ENCODE measurements around the gene FAM47E.

Gene FAM47E, protein sequence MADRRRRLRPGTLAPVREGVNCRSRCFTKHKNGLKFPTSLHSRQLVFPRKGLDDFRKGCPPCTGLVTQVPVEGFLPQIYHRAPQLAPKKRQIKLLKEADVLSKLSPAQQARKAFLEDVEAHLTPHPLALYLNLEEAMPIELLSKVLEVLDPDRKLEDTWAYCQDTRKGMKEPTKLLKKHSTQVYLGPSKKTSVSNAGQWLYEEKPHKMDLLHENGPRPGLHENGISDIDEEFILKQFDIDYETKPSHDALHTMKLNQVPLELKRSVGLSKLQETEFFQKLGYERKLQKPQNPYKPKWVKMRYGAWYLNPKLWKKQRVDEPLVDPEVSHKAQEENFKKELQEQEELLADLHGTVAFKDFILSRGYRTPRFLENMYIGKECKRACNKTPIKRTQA

DNA sequence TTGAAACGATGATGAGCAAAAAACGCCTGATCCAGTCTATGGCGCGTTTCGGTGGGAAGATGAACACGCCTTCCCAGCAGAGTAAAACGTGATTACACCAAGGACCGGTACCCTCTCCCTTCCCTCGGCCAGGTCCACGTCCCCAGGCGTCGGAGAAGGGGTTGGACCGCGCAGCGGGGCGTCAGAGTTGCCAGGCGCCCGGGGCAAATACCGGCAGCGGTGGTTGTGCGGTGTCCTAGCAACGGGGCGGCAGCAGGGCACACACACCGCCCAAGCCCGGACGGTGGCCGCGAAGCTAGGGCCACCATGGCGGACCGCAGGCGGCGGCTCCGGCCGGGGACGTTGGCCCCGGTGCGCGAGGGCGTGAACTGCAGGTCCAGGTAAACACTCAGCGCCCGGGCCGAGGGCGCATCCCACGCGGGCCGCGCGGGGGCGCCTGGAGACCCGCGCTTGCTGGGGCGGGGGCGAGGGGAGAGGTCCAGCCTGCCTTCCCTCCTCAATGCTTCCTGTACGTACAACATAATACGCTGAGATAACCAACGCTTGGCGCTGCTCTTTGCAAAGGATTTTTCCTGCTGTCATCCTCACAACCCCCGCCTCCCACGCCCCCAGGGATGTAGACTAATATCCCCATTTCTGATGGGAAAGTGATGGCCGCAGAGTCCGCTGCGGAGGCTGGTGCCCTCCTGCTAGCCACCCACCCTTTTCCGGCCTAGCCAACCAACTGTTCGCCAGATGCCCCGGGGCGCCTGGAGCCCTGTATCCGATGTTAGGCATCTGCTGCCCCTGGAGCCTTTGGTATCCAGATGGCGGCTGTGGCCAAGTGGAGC is at the start of gene FAM47E:
FAM47E (plus strand) TSS at position 281 of the 830 bp plus-strand sequence; CDS start at position 307, 26 bp downstream.
- peak; percentile 81 for DNase-seq

DNA sequence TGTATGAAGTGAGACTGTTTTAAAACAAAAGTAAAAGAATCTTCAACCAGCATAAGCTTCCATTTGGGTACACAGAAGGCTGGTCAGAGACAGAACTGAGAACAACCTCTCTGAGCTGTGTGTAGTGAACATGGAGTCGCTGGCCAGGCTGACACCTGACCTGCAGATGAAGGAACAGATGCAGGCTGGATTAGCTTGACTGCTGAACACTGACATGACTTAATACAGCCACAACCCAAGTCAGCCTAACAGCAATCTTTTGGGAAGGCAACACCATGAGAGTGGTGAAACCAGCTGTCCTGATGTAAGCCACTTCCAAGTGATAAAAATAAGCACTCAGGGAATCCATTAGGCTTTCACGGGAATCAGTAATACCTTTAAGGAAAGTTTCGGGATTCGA is 48.0 kb upstream of the FAM47E start:
- no peak for DNase-seq

DNA sequence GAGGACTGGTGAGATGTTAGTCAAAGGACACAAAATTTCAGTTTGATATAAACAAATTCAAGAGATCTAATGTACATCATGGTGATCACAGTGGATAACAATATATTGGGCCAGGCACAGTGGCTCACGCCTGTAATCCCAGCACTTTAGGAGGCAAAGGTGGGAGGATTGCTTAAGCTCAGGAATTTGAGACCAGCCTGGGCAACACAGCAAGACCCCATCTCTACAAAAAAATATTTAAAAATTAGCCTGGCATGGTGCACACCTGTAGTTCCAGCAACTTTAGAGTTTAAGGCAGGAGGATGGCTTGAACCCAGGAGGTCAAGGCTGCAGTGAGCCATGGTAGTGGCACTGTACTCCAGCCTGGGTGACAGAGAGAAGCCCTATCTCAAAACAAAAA is 46.6 kb upstream of the FAM47E start:
- no peak for DNase-seq

DNA sequence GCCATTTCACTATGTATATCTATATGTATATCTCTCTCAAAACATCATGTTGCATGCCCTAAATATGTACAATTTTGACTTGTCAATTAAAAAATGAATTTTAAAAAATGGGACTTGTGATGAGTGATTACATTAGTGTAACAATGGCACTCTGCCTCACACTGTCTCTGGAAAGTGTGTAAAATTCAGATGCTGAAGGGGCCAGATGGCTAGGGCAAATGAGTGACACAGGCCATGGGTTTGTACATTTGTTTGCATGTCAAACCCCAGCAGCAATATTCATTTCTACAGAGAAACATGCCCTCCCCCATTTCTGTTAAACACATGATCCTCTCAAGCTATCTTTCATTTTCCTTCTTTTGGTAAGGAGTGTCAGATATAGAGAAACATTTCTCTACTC is 46.0 kb upstream of the FAM47E start:
- DNase-seq: no peak

DNA sequence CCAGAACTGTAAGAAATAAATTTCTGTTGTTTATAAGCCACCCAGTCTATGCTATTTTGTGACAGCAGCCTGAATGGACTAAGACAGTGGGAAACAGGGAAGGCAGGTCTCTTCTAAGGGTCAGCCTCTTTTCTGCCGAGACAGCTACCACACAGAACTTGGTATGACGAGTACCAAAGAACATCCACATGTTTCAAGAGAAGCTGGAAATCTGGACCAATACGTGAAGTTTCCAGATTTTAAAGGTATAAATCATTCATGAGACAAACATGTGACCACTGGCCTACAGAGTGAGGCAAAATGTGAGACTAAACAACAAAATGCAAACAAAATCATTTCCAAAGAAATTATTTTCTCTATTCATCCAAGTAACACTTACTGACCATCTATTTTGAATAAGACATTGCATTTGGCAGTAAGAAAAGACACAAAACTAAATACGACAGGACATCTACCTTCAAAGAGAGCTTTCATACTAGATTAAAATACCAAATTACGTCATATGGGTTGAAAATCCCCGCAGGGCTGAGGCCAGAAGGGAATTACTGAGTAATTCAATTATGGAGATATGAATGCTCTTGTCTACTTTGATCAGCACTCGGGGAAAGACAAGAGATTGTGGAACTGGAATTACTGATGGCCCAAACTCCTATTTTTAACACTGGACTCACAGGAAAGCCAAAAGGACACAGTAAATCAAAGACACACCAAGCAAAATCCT is 45.1 kb upstream of the FAM47E start:
- DNase-seq: no peak

DNA sequence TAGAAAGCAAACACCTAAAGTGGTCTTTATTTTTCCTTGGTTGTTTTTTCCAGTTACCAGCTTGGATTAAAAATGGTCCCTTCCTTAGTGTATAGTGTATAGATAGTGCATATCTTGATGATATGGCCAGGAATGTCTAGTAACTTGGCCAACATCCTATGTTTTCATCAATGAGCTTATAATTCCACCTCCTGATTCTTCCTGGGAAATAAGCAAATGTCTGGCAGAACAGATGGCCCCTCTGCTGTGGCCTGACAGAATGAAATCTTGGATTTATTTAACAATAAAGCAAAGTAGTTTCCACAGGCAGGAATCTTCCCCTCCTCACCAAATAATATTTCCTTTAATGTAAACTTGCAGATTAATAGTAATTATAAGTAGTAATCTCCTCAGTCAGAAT is 44.0 kb upstream of the FAM47E start:
- DNase-seq: no peak

DNA sequence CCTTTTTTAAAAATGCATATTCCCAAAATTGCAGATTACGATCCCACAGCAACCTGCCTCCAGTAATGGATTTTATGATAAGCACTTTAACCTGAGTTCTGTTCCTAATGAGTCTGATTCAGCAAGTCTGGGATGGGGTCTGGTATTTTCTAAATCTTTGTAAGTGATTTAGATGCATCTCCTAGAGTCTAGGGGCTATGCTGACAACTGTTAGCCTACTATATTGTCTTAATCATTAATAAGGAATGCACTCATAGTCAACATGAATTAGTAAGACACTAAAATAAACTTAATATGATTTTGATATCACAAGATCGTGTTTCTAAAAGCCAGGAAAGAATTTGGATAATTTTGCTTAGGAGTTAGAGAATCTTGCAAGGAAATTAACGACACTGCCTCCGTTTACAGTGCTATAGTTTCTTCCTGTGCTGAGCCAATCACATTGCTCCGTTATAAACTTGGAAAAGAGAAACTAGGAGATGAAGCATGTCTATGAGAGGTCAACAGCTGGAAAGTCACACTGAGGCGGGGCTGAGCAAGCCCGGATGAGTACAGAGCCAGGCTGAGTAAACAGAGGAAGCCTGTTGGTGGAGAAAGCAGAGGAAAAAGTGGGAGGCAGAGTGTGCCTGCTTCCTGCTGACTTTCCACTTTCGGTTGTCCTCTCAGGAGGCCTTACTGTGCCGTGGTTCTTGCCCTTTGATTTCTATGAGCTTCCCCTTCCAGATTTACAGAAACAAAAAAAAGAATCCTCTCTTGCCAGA is 43.3 kb upstream of the FAM47E start:
- DNase-seq: peak; percentile 26

DNA sequence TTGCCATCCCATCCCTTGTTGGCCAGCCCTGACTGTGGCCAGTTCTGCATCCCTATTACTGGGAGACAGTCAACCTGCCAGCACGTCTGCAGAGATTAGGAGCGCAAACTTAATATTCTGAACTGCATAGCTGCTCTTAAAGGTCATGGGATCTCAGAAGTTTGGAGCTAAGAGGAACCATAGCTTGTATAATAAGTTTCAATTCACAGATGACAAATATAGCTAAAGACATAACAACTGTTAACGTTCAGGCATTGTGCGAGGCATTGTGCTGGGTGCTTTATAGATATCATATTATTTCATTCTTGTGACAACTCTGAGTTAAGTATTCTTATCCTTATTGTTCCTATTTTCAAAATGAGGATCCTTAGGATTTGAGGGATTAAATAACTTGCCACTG is 41.6 kb upstream of the FAM47E start:
- DNase-seq: no peak

DNA sequence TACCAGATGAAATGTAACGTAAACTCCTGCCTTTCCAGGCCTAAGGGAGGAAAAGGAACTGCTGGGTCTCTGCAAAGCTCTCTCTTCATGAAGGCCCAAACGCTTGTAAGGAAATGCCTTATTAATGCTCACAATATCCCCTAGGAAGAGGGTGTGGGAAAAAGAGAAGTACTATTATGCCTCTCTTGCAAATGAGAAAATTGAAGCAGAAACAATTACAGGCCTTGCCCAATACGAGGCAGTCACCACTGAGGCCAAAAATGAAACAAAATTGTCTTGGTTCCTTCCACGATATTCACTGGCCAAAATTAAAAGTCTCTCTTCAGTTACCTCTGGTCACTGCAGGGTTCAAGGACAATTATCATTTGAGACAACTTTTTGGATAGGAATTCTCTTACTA is 41.1 kb upstream of the FAM47E start:
- DNase-seq: no peak

DNA sequence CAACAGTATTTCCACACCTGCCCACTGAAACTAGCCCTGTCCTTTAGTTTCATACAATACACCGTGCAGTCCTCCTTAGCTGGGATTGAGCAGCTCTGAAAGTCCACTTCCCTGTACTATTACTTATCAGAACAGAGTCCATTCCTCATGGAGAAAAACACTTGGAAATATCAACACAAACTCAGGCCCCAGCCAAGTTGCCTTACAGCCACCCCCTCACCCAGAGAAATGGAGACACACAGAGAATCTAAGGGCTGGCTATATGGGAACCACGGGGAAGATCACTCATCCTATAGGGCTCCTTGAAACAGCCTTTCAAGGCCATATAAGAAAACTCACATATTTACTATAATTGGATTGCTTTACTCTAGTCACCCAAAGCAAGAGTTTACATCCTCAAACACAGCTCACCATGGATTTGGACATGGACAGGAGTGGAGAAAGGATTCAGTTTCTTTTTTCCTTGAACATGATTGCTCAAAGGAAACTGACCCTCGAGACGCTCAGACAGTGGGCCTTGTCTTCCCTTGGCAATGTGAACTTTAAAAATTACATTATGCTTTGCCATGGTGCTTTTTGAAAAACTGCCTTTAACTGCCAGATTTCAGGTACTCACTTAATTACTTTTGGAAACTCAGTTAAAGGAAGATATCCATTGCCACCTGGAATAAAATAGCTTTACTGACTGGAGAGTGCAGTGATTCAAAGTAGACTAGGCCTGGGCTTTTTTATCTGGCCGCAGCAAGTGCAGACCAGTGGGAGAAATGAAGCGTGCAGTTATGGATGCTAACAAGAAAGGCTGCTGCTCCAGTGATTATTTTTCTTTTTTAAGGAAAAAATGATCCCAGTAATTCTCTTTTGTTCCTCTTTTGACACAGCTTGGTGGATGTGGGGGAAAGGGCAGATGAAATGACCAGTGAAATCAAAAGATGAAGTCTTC is 39.5 kb upstream of the FAM47E start:
- no peak for DNase-seq

DNA sequence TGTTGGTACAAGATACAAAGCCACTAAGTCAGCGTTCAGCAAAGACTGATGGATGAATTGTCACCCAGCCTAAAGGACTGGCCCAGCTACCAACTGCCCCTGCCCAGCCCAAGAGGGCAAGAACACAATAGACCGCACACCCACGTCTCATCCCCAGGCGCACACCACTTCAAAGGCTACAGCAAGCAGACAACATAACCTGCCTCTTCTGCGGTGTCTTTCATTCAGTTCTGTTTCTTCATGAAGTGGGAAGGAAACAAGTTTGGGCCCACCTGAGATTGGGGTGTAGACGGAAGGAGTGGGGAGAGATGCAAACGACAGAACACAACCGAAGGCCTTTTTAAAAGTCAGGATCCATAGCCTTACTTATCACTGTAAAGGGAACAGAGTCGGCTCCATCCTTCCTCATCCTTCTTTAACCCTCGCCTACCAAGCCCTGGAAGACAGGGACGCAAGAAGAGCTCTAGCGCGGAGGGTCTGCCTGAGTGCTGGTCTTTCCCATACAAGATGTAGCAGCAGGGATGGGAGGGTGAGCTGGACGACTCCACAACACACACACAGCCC is 38.6 kb upstream of the FAM47E start:
- no peak for DNase-seq

DNA sequence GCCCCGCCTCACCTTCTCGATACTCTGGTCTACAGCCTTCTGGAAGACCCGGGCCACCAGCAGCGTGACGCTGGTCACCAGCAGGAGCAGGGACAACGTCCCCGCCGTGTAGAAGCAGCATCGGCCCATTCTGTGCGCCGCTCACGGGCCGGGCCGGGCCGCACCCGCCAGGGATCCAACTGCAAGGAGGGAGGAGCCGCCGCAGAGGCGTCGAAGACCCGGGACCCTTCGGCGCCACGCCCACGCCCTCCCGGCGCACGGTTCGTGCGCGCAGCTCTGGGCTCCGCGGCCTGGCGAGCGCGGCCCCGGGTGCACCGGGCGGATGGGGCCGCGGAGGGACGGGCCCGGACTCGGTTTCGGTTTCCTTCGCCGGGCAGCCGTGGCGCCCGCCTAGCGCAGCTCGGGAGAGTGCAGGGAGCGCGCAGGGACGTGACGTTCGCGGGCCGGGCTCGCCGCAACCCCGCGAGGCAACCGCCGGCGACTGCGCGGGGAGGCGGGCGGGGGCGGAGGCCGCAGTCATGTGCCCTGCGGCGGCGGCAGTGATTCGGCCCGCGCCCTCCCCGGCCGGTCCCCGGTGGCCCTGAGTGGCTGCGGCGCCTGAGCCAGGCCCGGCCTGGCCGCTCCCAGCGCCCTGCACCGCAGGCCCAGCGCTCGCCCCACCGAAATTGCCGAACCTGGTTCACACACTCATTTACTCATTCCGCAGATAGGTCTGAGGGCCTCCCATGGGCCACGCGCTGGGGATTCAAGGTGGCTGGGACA is 37.9 kb upstream of the FAM47E start, which contains the start of gene SCARB2:
SCARB2 (minus strand) TSS at position 410 of the 762 bp plus-strand sequence; CDS start at position 129, 281 bp downstream.
- no peak for DNase-seq

DNA sequence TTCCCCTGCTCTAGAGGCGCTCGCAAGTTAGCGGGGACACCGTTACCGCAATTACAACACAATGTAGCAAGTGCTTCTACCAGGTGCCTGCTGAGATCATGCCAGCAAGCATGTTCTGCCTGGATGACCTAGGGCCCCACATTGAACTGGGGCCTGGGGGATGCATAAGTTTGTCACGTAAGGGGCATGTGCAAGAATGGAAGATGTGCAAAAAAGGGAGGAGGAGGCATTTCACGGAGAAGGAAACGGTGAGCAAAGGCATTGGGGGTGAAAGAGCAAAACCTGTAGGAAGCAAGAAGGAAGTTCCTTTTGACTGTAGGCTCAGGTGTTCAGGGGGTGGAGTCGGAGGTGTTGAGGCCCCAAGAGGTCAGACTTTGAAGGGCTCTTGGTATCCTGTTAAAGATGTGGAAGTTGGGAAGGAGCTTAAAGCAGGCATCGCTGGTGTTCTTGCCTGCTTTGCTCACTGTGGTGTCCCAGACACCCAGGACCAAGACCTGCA is 37.3 kb upstream of the FAM47E start:
- no peak for DNase-seq

DNA sequence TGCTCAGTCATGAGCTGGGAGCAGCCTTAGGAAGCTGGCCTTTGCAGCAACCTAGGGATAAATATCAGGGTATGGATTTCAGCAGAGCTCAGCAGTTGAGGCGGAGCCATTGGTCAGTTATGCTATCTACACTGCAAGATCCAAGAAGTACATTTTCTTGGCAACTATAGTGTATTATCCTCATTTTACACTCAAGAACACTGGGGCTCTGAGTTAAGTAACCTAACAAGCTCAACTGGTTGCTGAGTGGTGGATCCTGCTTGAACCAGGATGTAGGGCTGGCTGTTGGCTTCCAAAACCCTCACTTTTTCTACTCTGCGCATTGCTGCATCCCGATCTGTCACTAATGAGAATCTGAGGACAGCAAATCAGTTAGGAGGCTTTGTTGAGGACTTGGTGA is 36.4 kb upstream of the FAM47E start:
- no peak for DNase-seq

DNA sequence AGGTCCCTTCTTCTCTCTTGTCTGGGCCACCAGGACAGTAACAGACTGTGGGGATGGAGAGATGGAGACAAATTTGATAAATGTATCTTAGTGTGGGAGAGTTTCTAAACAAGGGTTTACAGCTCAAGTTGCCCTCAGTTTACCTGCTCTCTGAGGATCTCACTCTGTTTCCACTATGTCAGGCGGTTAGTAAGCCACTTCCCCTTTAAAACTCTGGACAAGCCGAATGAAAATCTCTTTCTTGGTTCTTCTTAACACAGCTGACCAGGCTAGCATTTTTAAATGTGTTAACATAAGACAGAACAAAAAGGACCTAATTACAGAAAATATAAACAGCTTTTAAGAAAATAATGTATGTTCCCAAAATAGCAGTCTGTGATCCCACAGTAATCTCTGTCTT is 35.0 kb upstream of the FAM47E start:
- DNase-seq: no peak

DNA sequence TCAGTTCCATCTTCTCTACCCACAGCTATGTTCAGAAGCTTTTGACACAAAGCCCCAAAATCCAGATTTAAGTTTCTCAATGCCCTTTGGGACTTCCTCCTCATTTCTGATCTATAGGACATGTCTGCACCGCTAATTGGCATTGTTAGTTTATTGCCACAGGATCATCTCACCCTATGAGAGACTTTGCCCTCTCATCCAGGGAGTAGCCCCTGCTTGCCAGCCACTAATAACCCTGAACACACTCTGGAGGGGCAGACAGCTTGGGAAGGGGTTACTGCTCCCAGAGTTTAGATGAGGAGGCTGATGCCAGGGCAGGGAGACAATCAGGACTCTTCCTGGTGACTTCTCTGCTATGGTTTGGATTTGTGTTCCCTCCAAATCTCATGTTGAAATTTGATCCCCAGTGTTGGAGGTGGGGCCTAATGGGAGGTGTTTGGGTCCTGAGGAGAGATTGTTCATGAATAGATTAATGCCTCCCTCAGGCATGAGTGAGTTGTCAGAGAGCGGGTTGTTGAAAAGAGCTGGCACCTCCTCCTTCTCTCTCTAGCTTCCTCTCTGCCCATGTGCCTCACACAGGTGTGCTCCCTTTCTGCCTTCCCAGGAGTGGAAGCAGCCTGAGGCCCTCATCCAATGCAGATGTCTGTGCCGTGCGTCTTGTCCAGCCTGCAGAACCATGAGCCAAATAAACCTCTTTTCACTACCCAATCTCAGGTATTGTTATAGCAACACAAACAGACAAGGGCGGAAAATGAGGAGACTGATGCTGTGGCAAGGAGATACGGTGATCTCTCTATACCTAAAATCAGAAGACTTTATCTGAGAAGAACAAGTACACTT is 34.3 kb upstream of the FAM47E start:
- DNase-seq: no peak

DNA sequence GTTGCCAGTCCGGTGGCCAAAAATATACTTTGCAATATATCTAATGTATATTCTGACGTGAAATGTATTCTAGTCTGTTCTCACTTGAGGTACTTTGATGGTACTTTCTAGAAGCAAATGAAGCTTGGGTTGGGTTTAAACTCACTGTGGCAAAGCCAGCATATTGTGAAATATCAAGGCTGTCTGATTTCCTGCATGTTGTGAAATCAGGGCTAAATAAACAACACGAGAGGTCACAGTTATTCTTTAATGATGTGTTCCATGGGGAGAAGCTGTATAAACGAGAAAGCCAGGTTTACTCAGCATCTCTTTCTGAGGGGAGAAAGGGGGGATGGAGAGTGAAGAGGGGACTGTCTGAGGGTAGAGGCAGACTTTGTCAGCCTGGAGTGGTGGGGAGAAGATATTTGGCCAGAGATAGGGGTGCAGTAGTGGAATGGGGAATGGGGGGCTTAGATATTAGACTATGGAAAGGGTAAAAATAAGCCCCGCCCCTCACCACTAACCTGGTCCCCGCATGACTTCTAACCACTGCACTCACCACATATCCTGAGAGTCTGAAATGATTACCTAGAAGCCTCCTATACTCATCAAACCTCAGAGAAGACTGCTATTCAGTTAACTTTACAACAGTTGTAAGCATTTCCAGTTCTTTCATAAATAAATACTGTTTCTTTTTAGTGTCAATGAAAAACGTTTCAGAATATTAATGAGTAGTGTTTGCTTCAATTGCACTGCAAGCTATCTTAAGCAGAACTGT is 32.0 kb upstream of the FAM47E start:
- no peak for DNase-seq

DNA sequence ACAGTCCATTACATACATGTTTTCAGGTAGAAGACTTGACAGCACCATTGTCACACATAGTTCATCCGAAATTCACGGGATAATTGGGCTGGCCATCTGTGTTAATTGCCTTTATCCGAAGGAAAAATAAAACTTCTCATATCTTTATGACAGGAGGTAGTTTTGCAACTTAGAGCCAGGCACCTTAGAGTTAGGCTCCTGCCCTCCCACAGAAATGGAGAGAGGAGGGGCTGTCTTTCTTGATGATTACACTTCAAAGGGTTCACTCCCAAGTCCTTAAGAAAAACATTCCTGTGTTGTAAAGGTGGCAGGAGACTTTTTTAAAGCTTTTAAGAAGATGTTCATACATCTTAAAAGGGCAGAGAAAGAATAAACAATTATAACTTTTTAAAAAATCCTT is 27.4 kb upstream of the FAM47E start:
- no peak for DNase-seq
